ENCODE results near the gene TBXAS1.
"Not testable (repeated sequence)": the region's sequence is repeated elsewhere in the genome, so short reads cannot be mapped to it uniquely, and the experiment has no call there.

The TBXAS1 gene

GRCh38 chr7:139827042-139827441, 2.0 kb upstream of the TBXAS1 start:
- no peak for DNase-seq (ENCODE audit: low read depth)

- no peak for DNase-seq (ENCODE audit: low read depth)
Measured at GRCh38 chr7:139828446-139828845, 618 bp upstream of the TBXAS1 start.

GRCh38 chr7:139829775-139830117, 682 bp downstream of the TBXAS1 start:
- DNase-seq (ENCODE audit: low read depth), result no peak

- no peak for DNase-seq (ENCODE audit: low read depth)
Measured at GRCh38 chr7:139830292-139830691, 1.2 kb downstream of the TBXAS1 start.

GRCh38 chr7:139830782-139831501, 1.9 kb downstream of the TBXAS1 start:
- no peak for DNase-seq (ENCODE audit: low read depth)

- DNase-seq (ENCODE audit: low read depth), result not testable (repeated sequence)
Measured at GRCh38 chr7:139835848-139836247, 6.8 kb downstream of the TBXAS1 start.

- DNase-seq (ENCODE audit: low read depth), result not testable (repeated sequence)
Measured at GRCh38 chr7:139837291-139837690, 8.2 kb downstream of the TBXAS1 start.

- DNase-seq (ENCODE audit: low read depth), result no peak
Measured at GRCh38 chr7:139838276-139838675, 9.2 kb downstream of the TBXAS1 start.

GRCh38 chr7:139838876-139839275, 9.8 kb downstream of the TBXAS1 start:
- DNase-seq (ENCODE audit: low read depth), result no peak

- DNase-seq (ENCODE audit: low read depth), result no peak
Measured at GRCh38 chr7:139840776-139841175, 11.7 kb downstream of the TBXAS1 start.

GRCh38 chr7:139842401-139843210, 13.5 kb downstream of the TBXAS1 start:
- no peak for DNase-seq (ENCODE audit: low read depth)

GRCh38 chr7:139843211-139843537, 14.1 kb downstream of the TBXAS1 start:
- not testable (repeated sequence) for DNase-seq (ENCODE audit: low read depth)

GRCh38 chr7:139844779-139845442, 15.8 kb downstream of the TBXAS1 start:
- no peak for DNase-seq (ENCODE audit: low read depth)

- DNase-seq (ENCODE audit: low read depth), result no peak
Measured at GRCh38 chr7:139845443-139845805, 16.4 kb downstream of the TBXAS1 start.

GRCh38 chr7:139846297-139846696, 17.2 kb downstream of the TBXAS1 start:
- no peak for DNase-seq (ENCODE audit: low read depth)

- DNase-seq (ENCODE audit: low read depth), result no peak
Measured at GRCh38 chr7:139848274-139848673, 19.2 kb downstream of the TBXAS1 start.

- DNase-seq (ENCODE audit: low read depth), result no peak
Measured at GRCh38 chr7:139850906-139851305, 21.8 kb downstream of the TBXAS1 start.

- DNase-seq (ENCODE audit: low read depth), result no peak
Measured at GRCh38 chr7:139851770-139852481, 22.9 kb downstream of the TBXAS1 start.

- no peak for DNase-seq (ENCODE audit: low read depth)
Measured at GRCh38 chr7:139852482-139852845, 23.4 kb downstream of the TBXAS1 start.

- DNase-seq (ENCODE audit: low read depth), result no peak
Measured at GRCh38 chr7:139853506-139854123, 24.6 kb downstream of the TBXAS1 start.

GRCh38 chr7:139854124-139854511, 25.1 kb downstream of the TBXAS1 start:
- DNase-seq (ENCODE audit: low read depth), result no peak

- DNase-seq (ENCODE audit: low read depth), result no peak
Measured at GRCh38 chr7:139854803-139855497, 25.9 kb downstream of the TBXAS1 start.

Measured in stimulated activated CD8-positive, alpha-beta memory T cell treated with anti-CD3 and anti-CD28 coated beads, Interleukin-7, amount 100 ng/mL, for 24 hours (primary cell).